Muscle of arm (tissue), 14 donors: Measurements from ENCODE around the gene CTTNBP2NL. TPM values are rescaled to one million over a fixed set of nuclear protein-coding genes. Genes with fewer than 3 reads are reported as not detected.
A peak's percentile ranks its signal among the peaks of the same experiment; 100 is the strongest.

Source experiments
- DNase-seq: peaks from one replicate; pipeline ENCODE4 v3.0.0-alpha.2; 2013
- long read RNA-seq, 11 donors: transcript quantifications; one replicate each; lab custom pipeline, GENCODE V29; 2026
- polyA plus RNA-seq, 12 donors: library from polyadenylated mRNA; unstranded; fragments of 120-200 nt; gene quantifications; one replicate each; pipeline ENCODE4 v1.2.1, GENCODE V29; 2013; ENCODE audit not compliant: insufficient read length in 12 of 12

Gene CTTNBP2NL, protein sequence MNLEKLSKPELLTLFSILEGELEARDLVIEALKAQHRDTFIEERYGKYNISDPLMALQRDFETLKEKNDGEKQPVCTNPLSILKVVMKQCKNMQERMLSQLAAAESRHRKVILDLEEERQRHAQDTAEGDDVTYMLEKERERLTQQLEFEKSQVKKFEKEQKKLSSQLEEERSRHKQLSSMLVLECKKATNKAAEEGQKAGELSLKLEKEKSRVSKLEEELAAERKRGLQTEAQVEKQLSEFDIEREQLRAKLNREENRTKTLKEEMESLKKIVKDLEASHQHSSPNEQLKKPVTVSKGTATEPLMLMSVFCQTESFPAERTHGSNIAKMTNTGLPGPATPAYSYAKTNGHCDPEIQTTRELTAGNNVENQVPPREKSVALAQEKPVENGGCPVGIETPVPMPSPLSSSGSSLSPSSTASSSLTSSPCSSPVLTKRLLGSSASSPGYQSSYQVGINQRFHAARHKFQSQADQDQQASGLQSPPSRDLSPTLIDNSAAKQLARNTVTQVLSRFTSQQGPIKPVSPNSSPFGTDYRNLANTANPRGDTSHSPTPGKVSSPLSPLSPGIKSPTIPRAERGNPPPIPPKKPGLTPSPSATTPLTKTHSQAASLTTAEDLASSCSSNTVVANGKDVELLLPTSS
- 10 to 100 TPM in 11 of 12 donors, not detected in 1; 12.5 to 34.9 (median 17.5) TPM for polyA plus RNA-seq
- long read RNA-seq, donor 1, full-length matches to known transcripts: 14 of 29 reads
- long read RNA-seq, donor 1, partial matches to known transcripts: 15 of 29 reads
- long read RNA-seq, donor 1, other reads (novel, unspliced or antisense): 0 of 29 reads
- long read RNA-seq, donor 2, full-length matches to known transcripts: 4 of 4 reads
- long read RNA-seq, donor 2, partial matches to known transcripts: 0 of 4 reads
- long read RNA-seq, donor 2, other reads (novel, unspliced or antisense): 0 of 4 reads
- long read RNA-seq, donor 3: 0 reads
- long read RNA-seq, donor 4, full-length matches to known transcripts: 1 of 1 reads
- long read RNA-seq, donor 4, partial matches to known transcripts: 0 of 1 reads
- long read RNA-seq, donor 4, other reads (novel, unspliced or antisense): 0 of 1 reads
- long read RNA-seq, donor 5, full-length matches to known transcripts: 14 of 14 reads
- long read RNA-seq, donor 5, partial matches to known transcripts: 0 of 14 reads
- long read RNA-seq, donor 5, other reads (novel, unspliced or antisense): 0 of 14 reads
- long read RNA-seq, donor 6, full-length matches to known transcripts: 4 of 4 reads
- long read RNA-seq, donor 6, partial matches to known transcripts: 0 of 4 reads
- long read RNA-seq, donor 6, other reads (novel, unspliced or antisense): 0 of 4 reads
- long read RNA-seq, donor 7, full-length matches to known transcripts: 4 of 4 reads
- long read RNA-seq, donor 7, partial matches to known transcripts: 0 of 4 reads
- long read RNA-seq, donor 7, other reads (novel, unspliced or antisense): 0 of 4 reads
- long read RNA-seq, donor 8, full-length matches to known transcripts: 12 of 12 reads
- long read RNA-seq, donor 8, partial matches to known transcripts: 0 of 12 reads
- long read RNA-seq, donor 8, other reads (novel, unspliced or antisense): 0 of 12 reads
- long read RNA-seq, donor 9, full-length matches to known transcripts: 3 of 3 reads
- long read RNA-seq, donor 9, partial matches to known transcripts: 0 of 3 reads
- long read RNA-seq, donor 9, other reads (novel, unspliced or antisense): 0 of 3 reads
- long read RNA-seq, donor 10, full-length matches to known transcripts: 6 of 6 reads
- long read RNA-seq, donor 10, partial matches to known transcripts: 0 of 6 reads
- long read RNA-seq, donor 10, other reads (novel, unspliced or antisense): 0 of 6 reads
- long read RNA-seq, donor 11, full-length matches to known transcripts: 4 of 4 reads
- long read RNA-seq, donor 11, partial matches to known transcripts: 0 of 4 reads
- long read RNA-seq, donor 11, other reads (novel, unspliced or antisense): 0 of 4 reads

GRCh38 chr1:112395821-112396652 is at the start of gene CTTNBP2NL:
Gene CTTNBP2NL, plus strand, starts transcription at chr1:112396214. Its CDS starts 19,952 bp downstream, at chr1:112416166.
- peak; percentile 98 for DNase-seq

GRCh38 chr1:112346801-112347350 is 49.1 kb upstream of the CTTNBP2NL start:
- DNase-seq: no peak

GRCh38 chr1:112356765-112357164 is 39.2 kb upstream of the CTTNBP2NL start:
- DNase-seq: no peak

DNA sequence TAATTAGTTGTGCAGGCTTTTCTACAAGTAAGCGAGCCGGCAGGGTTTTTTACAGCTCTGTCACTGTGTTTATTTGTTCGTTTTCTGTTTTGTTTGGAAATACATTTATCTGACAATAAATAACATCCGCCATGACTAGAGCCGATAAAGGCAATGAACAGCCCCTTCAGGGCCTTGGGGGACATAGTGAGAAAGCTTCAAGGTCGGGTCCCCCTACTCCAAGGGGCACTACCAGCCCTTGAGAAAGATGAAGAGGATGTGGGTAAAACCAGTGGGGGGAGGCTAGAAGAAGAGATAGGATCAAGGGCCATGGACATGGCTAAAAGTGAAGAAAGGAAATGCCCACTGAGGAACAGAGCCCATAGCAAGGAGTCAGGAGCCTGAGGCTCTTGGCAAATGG is 38.5 kb upstream of the CTTNBP2NL start:
- DNase-seq: no peak

DNA sequence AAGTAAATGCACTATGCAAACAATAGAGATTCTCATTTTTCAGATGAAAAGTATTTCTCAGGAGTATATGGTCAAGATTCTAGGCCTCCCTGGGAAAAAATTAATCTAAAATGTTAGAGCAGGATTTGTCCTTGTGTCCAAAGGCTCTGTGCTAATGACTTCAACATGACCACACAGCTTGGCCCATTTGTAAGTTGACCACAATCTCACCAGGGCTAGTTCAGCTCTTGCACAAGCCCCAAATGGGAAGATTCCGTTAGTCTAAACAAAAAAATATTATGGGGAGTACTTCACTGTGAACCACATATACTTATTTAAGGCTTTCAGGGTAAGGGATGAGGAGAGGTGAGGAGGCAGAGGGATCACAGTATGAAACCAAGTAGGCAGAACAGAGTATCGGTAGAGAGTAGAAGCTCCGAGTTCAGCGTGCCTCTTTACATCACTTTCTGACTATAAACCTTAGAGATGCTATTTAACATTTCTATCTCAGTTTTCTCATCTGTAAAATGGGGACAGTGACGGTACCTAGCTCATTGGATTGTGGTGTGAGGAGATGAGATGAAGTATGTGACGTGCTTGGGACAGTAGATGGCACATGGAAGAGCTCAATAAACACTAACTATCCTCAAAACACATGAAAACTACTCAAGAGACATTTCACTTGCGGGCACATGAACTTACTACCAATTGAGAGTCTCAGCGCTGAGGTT is 37.8 kb upstream of the CTTNBP2NL start:
- no peak for DNase-seq

DNA sequence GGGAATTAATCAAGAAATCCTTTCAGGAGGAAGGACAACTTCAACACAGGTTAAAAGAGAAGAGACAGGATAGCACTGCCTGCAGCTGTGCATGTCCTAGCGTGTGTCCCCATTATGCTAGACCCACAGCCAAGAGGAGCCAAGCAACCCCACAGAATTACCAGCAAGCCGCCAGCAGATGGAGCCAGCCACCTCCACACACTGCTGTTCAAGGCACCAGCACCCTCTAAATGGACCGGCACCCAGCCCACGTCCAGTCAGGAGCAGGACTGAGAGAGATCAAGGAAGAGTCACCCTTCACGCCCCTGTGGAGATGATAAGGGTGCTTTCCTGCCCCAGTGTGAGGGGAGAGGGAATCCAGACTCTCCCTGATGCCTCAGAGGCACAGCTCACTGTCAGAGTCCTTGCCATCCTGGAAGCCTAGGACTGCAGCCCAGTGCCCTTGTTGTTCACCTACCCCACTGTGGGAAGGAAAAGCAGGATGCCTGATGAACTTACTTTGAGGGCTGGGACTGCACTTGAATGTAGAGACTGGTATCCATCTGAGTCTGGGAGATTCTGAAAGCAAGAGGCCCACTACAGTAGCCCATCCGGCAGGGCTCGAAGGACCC is 37.1 kb upstream of the CTTNBP2NL start:
- no peak for DNase-seq

GRCh38 chr1:112359961-112360767 is 35.9 kb upstream of the CTTNBP2NL start:
- no peak for DNase-seq

DNA sequence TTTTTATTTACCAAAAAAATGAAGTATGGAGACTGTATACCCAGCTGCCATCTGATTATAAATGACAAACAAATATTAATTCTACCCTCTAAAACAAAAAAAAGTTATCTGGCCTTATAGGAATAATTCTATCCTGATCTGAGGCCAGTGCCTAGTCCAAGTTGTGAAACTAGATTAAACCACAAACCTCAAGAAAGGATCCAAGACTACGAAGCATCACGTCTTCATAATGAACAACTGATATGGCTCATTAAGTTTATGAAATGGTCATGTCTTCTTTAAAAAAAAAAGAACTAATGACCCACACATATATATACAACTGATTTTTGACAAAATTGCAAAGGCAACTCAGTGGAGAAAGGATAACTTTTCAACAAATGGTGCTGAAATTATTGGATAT is 32.4 kb upstream of the CTTNBP2NL start:
- DNase-seq: no peak

- DNase-seq: no peak
Measured at GRCh38 chr1:112368198-112368597, 27.8 kb upstream of the CTTNBP2NL start.

DNA sequence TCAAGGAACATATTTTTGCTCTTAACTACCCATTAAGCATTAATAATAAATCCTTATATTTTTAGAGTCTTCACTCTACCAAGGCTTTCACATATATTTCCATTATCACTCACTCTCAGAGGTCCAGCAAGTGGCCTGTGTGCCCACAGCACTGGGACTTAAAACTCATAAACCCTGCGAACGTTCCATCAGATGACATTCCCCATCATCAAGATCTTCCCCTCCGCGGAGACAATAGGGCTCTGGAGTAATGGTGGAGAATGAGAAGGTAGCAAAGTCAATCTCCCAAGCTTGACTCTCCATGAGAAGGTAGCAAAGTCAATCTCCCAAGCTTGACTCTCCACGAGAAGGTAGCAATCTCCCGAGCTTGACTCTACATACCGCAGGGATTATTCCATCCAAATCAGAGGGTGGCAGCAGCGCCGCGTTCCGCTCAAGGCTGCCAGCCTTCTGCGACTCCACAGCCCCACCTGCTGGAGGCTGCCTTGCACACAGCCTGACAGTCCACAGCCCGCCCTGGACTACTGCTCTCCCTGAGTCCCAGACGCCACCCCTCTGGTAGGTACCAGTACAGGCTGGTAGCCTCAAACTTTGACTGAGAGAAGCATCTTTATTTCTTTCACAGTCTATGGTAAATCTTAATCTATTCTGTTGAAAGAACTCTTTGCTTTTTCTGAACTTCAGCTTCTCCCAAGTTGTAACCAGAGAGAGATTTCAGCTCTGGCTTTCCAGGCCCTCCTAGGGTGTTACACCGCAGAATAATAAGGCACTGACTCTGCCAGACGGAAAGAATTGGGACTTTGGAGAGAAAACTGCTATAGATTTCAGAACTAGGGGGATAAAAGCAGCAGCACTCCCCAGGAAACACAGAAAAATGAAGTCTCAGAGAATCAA is 26.4 kb upstream of the CTTNBP2NL start:
- DNase-seq: peak; percentile 75

- DNase-seq: no peak
Measured at GRCh38 chr1:112370996-112371395, 25.0 kb upstream of the CTTNBP2NL start.

DNA sequence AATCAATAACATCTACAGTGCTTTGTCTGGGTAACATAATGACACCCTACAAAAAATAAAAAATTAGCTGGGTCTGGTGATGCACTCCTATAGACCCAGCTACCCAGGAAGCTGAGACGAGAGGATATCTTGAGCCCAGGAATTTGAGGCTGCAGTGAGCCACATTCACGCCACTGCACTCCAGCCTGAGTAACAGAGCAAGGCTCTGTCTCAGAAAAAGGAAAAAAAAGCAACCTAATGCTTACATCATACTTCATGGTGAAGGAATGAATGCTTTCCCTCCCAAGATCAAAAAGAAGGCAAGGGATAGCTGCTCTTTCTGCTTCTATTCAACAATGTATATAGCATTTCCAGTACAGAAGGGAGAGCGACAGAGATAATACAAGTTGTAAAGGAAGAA is 24.2 kb upstream of the CTTNBP2NL start:
- DNase-seq: no peak

GRCh38 chr1:112373806-112374205 is 22.2 kb upstream of the CTTNBP2NL start:
- DNase-seq: no peak

DNA sequence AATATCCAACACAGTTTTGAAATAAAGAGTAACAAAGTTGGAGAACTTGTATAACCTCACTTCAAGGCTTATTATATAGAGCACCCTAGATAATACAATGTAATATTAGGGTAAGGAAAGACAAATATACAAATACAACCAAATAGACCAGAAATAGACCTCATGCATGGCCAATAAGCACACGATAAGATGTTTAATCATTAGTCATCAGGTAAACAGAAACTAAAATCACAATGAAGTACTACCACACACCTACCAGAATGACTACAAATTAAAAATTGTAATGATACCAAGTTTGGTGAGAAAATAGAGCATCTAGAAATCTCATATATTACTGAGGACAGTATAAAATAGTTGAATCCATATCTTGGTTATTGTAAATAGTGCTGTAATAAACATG is 20.3 kb upstream of the CTTNBP2NL start:
- DNase-seq: no peak

GRCh38 chr1:112380356-112380755 is 15.7 kb upstream of the CTTNBP2NL start:
- DNase-seq: no peak
